ENCODE measurements around the gene TST.

- TF ChIP-seq, protein P1, sequence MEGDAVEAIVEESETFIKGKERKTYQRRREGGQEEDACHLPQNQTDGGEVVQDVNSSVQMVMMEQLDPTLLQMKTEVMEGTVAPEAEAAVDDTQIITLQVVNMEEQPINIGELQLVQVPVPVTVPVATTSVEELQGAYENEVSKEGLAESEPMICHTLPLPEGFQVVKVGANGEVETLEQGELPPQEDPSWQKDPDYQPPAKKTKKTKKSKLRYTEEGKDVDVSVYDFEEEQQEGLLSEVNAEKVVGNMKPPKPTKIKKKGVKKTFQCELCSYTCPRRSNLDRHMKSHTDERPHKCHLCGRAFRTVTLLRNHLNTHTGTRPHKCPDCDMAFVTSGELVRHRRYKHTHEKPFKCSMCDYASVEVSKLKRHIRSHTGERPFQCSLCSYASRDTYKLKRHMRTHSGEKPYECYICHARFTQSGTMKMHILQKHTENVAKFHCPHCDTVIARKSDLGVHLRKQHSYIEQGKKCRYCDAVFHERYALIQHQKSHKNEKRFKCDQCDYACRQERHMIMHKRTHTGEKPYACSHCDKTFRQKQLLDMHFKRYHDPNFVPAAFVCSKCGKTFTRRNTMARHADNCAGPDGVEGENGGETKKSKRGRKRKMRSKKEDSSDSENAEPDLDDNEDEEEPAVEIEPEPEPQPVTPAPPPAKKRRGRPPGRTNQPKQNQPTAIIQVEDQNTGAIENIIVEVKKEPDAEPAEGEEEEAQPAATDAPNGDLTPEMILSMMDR (IDR thresholded peaks at IDR 0.05 in 4 of 5, conservative IDR thresholded peaks at IDR 0.05 in 1 of 5) = no peak
- TF ChIP-seq POLR2A (IDR thresholded peaks at IDR 0.05) = no peak
Observed at GRCh38 chr22:37030560-37031281, 11.5 kb upstream of the TST start.

All from gastrocnemius medialis (tissue), 4 donors.